SK-N-SH treated with all-trans-retinoic acid at 6 μM for 48 hours (cell line): ENCODE data around the gene NAA60.

Experiments used
- ATAC-seq: fragments of 200-7000 bp; cut with Tn5 transposase; 3 replicates; pipeline ENCODE4 v1.9.1; 2020; ENCODE audit warnings: mild to moderate bottlenecking, moderate library complexity
- ARNTL ChIP-seq: fragments of 450-650 bp; formaldehyde crosslinking; IDR thresholded peaks from 2 replicates; pipeline ENCODE4 v1.5.0; 2020; ENCODE audit warnings: low read depth, mild to moderate bottlenecking, moderate library complexity, borderline replicate concordance
- BACH2 ChIP-seq: fragments of 250-450 bp; sonication (Bioruptor Pico); IDR thresholded peaks from 2 replicates; pipeline ENCODE4 v1.9.0; 2021; ENCODE audit warnings: mild to moderate bottlenecking, borderline replicate concordance
- CSDC2 ChIP-seq: fragments of 250-450 bp; sonication (Bioruptor Pico); IDR thresholded peaks from 2 replicates; pipeline ENCODE4 v1.5.0; 2020; ENCODE audit warnings: mild to moderate bottlenecking, moderate library complexity
- ESRRG ChIP-seq: fragments of 250-450 bp; sonication (Bioruptor Pico); IDR thresholded peaks from 2 replicates; pipeline ENCODE4 v1.6.1; 2021; ENCODE audit warnings: mild to moderate bottlenecking
- GLIS3 ChIP-seq: fragments of 250-450 bp; sonication (Bioruptor Pico); IDR thresholded peaks from 2 replicates; pipeline ENCODE4 v1.5.0; 2020; ENCODE audit warnings: mild to moderate bottlenecking, moderate library complexity
- ISL1 ChIP-seq: fragments of 250-450 bp; sonication (Bioruptor Pico); IDR thresholded peaks from 2 replicates; pipeline ENCODE4 v2.1.2; 2022; ENCODE audit warnings: mild to moderate bottlenecking, moderate library complexity
- OSR1 ChIP-seq: fragments of 250-450 bp; sonication (Bioruptor Pico); IDR thresholded peaks from 2 replicates; pipeline ENCODE4 v1.8.0; 2022; ENCODE audit warnings: moderate library complexity, mild to moderate bottlenecking, inconsistent platforms
- PPARA ChIP-seq: fragments of 250-450 bp; sonication (Bioruptor Pico); IDR thresholded peaks from 2 replicates; pipeline ENCODE4 v1.5.0; 2020; ENCODE audit warnings: mild to moderate bottlenecking, borderline replicate concordance
- RARB ChIP-seq: fragments of 250-450 bp; sonication (Bioruptor Pico); IDR thresholded peaks from 2 replicates; pipeline ENCODE4 v1.8.0; 2021; ENCODE audit warnings: mild to moderate bottlenecking, moderate library complexity
- SNAI2 ChIP-seq: fragments of 250-450 bp; sonication (Bioruptor Pico); IDR thresholded peaks from 2 replicates; pipeline ENCODE4 v1.5.0; 2020; ENCODE audit warnings: mild to moderate bottlenecking, moderate library complexity
- TCF4 ChIP-seq: fragments of 250-450 bp; sonication (Bioruptor Pico); IDR thresholded peaks from 2 replicates; pipeline ENCODE4 v1.8.0; 2021; ENCODE audit warnings: mild to moderate bottlenecking, moderate library complexity, borderline replicate concordance
- TOX ChIP-seq: fragments of 250-450 bp; sonication (Bioruptor Pico); IDR thresholded peaks from 2 replicates; pipeline ENCODE4 v1.8.0; 2021; ENCODE audit warnings: mild to moderate bottlenecking, moderate library complexity, borderline replicate concordance
- ZC3H10 ChIP-seq: fragments of 250-450 bp; sonication (Bioruptor Pico); IDR thresholded peaks from 2 replicates; pipeline ENCODE4 v1.5.1; 2021; ENCODE audit warnings: mild to moderate bottlenecking, moderate library complexity
- ZFP3 ChIP-seq: fragments of 250-450 bp; sonication (Bioruptor Pico); IDR thresholded peaks from 2 replicates; pipeline ENCODE4 v1.5.0; 2020; ENCODE audit warnings: mild to moderate bottlenecking, moderate library complexity
- ZFP30 ChIP-seq: fragments of 450-650 bp; formaldehyde crosslinking; IDR thresholded peaks from 2 replicates; pipeline ENCODE4 v1.5.0; 2022; ENCODE audit warnings: mild to moderate bottlenecking, moderate library complexity
- ZNF565 ChIP-seq: fragments of 450-650 bp; formaldehyde crosslinking; conservative IDR thresholded peaks from 2 replicates; pipeline ENCODE4 v1.5.0; 2020; ENCODE audit warnings: low read depth, mild to moderate bottlenecking, moderate library complexity
- ZNF70 ChIP-seq: fragments of 450-650 bp; formaldehyde crosslinking; IDR thresholded peaks from 2 replicates; pipeline ENCODE4 v1.5.0; 2020; ENCODE audit warnings: mild to moderate bottlenecking, moderate library complexity
- ZNF8 ChIP-seq: fragments of 450-650 bp; formaldehyde crosslinking; IDR thresholded peaks from 2 replicates; pipeline ENCODE4 v1.5.0; 2020; ENCODE audit warnings: mild to moderate bottlenecking, moderate library complexity
- TF ChIP-seq, protein P1 (sequence below): fragments of 250-450 bp; sonication (Bioruptor Pico); IDR thresholded peaks from 2 replicates; pipeline ENCODE4 v1.8.0; 2020; ENCODE audit warnings: mild to moderate bottlenecking, moderate library complexity, borderline replicate concordance
- TF ChIP-seq, protein P2 (sequence below): fragments of 250-450 bp; sonication (Bioruptor Pico); IDR thresholded peaks from 2 replicates; pipeline ENCODE4 v1.8.0; 2021; ENCODE audit warnings: low read depth, mild to moderate bottlenecking, moderate library complexity, borderline replicate concordance
- TF ChIP-seq, protein P3 (sequence below): fragments of 250-450 bp; sonication (Bioruptor Pico); IDR thresholded peaks from 2 replicates; pipeline ENCODE4 v1.5.1; 2020; ENCODE audit warnings: low read depth, mild to moderate bottlenecking, moderate library complexity
- TF ChIP-seq, protein P4 (sequence below): fragments of 250-450 bp; sonication (Bioruptor Pico); IDR thresholded peaks from 2 replicates; pipeline ENCODE4 v1.5.1; 2021; ENCODE audit warnings: mild to moderate bottlenecking, moderate library complexity

Gene NAA60

DNA sequence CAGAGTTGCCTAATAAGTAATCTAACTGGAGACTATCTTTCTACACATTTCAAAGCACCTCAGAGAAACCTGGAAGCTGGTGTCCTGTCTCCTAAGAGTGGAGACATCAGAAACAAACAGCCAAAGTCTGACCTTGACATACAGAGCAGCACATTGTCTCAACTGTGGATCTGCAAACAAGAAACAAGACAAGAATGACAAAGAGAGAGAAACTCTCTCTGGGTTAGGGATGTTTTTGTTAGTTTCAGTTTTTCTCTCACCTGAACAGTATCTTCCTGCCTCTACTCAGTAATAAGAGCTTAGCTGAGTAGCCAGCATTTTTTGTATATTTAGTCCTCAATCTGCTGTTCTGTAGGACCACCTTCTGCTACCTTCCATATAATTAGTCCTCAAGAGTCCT is 9.1 kb upstream of the NAA60 start:
- TF ChIP-seq PPARA (CRISPR knock-in tag) (no peak), RARB (CRISPR knock-in tag) (no peak), OSR1 (CRISPR knock-in tag) (no peak), BACH2 (CRISPR knock-in tag) (no peak), ZNF565 (CRISPR knock-in tag) (no peak)
- no peak for ATAC-seq

DNA sequence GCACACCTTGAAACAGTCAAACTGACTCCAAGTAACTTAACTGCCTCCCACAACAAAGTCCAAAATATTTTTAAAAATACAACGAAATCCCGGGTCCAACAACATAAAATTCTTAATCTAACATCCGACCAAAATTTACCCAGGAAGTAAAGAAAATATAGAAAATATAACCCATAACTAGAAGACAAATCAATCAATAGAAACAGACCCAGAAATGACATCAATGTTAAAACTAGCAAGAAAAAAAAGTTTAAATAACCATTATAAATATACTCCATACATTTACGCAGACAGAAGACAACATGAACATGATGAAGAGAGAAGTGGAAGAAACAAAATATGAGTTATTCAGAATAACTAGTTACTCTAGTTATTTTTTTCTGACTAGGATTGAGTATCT is 3.8 kb upstream of the NAA60 start:
- TF ChIP-seq ISL1 = no peak
- TF ChIP-seq, protein P1, sequence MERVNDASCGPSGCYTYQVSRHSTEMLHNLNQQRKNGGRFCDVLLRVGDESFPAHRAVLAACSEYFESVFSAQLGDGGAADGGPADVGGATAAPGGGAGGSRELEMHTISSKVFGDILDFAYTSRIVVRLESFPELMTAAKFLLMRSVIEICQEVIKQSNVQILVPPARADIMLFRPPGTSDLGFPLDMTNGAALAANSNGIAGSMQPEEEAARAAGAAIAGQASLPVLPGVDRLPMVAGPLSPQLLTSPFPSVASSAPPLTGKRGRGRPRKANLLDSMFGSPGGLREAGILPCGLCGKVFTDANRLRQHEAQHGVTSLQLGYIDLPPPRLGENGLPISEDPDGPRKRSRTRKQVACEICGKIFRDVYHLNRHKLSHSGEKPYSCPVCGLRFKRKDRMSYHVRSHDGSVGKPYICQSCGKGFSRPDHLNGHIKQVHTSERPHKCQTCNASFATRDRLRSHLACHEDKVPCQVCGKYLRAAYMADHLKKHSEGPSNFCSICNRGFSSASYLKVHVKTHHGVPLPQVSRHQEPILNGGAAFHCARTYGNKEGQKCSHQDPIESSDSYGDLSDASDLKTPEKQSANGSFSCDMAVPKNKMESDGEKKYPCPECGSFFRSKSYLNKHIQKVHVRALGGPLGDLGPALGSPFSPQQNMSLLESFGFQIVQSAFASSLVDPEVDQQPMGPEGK (CRISPR knock-in tag) = no peak
- TF ChIP-seq CSDC2 (CRISPR knock-in tag) = no peak
- TF ChIP-seq ZNF8 (CRISPR knock-in tag) = no peak
- TF ChIP-seq ZNF565 (CRISPR knock-in tag) = no peak
- TF ChIP-seq ESRRG (CRISPR knock-in tag) = no peak
- no peak for TF ChIP-seq ZC3H10 (CRISPR knock-in tag)
- TF ChIP-seq ZNF70 = no peak
- no peak for TF ChIP-seq SNAI2 (CRISPR knock-in tag)
- TF ChIP-seq ZFP30 (CRISPR knock-in tag) = no peak
- TF ChIP-seq TOX = no peak
- TF ChIP-seq, protein P2, sequence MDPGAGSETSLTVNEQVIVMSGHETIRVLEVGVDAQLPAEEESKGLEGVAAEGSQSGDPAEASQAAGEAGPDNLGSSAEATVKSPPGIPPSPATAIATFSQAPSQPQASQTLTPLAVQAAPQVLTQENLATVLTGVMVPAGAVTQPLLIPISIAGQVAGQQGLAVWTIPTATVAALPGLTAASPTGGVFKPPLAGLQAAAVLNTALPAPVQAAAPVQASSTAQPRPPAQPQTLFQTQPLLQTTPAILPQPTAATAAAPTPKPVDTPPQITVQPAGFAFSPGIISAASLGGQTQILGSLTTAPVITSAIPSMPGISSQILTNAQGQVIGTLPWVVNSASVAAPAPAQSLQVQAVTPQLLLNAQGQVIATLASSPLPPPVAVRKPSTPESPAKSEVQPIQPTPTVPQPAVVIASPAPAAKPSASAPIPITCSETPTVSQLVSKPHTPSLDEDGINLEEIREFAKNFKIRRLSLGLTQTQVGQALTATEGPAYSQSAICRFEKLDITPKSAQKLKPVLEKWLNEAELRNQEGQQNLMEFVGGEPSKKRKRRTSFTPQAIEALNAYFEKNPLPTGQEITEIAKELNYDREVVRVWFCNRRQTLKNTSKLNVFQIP (CRISPR knock-in tag) = no peak
- TF ChIP-seq, protein P3, sequence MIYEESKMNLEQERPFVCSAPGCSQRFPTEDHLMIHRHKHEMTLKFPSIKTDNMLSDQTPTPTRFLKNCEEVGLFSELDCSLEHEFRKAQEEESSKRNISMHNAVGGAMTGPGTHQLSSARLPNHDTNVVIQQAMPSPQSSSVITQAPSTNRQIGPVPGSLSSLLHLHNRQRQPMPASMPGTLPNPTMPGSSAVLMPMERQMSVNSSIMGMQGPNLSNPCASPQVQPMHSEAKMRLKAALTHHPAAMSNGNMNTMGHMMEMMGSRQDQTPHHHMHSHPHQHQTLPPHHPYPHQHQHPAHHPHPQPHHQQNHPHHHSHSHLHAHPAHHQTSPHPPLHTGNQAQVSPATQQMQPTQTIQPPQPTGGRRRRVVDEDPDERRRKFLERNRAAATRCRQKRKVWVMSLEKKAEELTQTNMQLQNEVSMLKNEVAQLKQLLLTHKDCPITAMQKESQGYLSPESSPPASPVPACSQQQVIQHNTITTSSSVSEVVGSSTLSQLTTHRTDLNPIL (CRISPR knock-in tag) = no peak
- TF ChIP-seq BACH2 (CRISPR knock-in tag) = no peak
- TF ChIP-seq, protein P4, sequence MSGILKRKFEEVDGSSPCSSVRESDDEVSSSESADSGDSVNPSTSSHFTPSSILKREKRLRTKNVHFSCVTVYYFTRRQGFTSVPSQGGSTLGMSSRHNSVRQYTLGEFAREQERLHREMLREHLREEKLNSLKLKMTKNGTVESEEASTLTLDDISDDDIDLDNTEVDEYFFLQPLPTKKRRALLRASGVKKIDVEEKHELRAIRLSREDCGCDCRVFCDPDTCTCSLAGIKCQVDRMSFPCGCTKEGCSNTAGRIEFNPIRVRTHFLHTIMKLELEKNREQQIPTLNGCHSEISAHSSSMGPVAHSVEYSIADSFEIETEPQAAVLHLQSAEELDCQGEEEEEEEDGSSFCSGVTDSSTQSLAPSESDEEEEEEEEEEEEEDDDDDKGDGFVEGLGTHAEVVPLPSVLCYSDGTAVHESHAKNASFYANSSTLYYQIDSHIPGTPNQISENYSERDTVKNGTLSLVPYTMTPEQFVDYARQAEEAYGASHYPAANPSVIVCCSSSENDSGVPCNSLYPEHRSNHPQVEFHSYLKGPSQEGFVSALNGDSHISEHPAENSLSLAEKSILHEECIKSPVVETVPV = no peak
- TF ChIP-seq PPARA (CRISPR knock-in tag) = no peak
- no peak for TF ChIP-seq ZFP3 (CRISPR knock-in tag)
- TF ChIP-seq TCF4 (CRISPR knock-in tag) = no peak
- TF ChIP-seq ARNTL (CRISPR knock-in tag) = no peak
- ATAC-seq = no peak

DNA sequence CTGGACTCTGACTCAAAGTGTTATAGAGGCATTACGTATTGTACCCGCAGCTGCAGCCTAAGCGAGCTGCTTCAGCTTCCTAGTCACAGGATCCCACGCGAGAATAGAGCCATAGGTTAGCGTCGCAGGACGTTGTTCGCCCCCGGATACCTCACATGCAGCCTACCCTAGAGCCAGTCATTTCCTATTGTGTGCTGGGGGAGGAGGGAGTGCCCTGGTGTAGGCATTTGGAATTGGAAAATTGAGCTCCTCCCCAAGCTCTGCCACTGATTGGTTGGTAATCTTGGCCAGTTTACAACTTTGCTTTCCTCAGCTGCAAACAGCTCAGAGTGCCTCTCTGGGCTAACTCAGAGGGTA is 530 bp downstream of the NAA60 start:
- TF ChIP-seq CSDC2 (CRISPR knock-in tag) = no peak
- no peak for TF ChIP-seq ZC3H10 (CRISPR knock-in tag)
- no peak for TF ChIP-seq ESRRG (CRISPR knock-in tag)
- peak; percentile 82 for ATAC-seq

DNA sequence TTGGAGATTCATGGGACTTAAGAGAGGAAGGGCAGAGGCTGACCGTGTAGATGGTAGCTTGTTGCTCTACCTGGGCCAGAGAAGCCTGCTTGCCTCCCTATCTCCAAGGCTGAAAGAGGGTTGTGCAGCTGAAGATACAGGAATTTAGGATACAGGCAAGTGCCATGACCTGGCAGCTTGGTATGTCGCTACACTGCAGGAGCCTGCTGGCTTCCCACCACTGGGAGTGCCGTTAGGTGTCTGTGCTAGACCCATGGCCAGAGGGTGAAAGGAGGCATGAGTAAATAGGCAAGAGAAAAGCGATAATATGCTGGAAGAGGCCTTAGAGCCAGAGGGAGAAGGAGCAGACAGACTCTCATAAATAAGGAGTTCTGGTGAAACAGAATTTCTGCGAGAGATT is 10.6 kb downstream of the NAA60 start:
- ATAC-seq = no peak
- TF ChIP-seq ZNF565 (CRISPR knock-in tag) (no peak), ISL1 (no peak), ZFP3 (CRISPR knock-in tag) (no peak), ESRRG (CRISPR knock-in tag) (no peak), ZFP30 (CRISPR knock-in tag) (no peak), TOX (no peak), ZNF8 (CRISPR knock-in tag) (no peak), SNAI2 (CRISPR knock-in tag) (no peak), ZC3H10 (CRISPR knock-in tag) (no peak), ZNF70 (no peak), ARNTL (CRISPR knock-in tag) (no peak), GLIS3 (CRISPR knock-in tag) (no peak), TCF4 (CRISPR knock-in tag) (no peak), CSDC2 (CRISPR knock-in tag) (no peak), PPARA (CRISPR knock-in tag) (no peak), RARB (CRISPR knock-in tag) (no peak)
- TF ChIP-seq, protein P1 (CRISPR knock-in tag) = no peak
- TF ChIP-seq, protein P2 (CRISPR knock-in tag) = no peak
- TF ChIP-seq, protein P4 = no peak
